HCEC 1CT (cell line): ENCODE results near the gene EIF3CL.
"Not testable (repeated sequence)": the region's sequence is repeated elsewhere in the genome, so short reads cannot be mapped to it uniquely, and the experiment has no call there.

Source experiments
- DNase-seq: peaks from one replicate; pipeline ENCODE4 v3.0.0-alpha.2; 2017

Gene EIF3CL

DNA sequence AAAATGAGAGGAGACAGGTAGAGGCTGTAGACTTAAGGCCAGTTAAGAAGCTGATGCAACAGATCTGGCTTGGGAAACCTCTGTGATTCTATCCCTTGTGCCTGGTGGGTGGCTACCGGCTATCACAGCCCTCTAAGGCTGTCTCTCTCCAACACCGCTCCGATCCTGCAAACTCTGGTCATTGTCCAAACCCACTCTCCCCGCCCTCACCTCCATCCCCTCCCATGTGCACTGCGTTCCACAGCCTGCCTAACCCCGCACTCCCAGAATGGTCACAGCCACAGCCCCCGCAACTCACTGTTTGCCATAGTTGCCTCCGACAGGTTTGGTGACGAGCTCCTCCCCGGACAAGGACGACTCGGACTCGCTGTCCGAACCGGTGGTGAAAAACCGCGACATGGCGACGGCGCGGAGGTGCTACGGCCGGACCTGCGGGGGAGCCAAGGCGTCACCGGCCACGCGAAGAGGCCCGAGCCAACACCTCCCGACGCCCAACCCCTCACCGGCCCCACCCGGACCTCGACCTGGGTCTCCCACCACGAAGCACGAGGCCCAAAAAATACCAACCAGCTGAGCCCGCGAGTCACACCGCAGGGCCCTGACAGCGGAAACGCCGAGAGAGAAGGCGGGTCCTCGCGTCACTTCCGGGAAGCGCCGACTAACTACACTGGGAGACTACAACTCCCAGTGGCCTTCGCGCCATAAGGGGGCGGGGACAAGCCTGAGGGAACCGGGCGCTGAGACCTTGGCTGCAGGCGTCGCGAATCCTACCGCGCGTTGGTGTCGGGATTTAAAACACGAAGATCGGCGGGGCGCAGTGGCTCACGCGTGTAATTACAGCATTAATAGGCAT is at the start of gene EIF3CL:
EIF3CL (minus strand) TSS at position 622 of the 853 bp plus-strand sequence; CDS start at position 399, 223 bp downstream.
- not testable (repeated sequence) for DNase-seq

DNA sequence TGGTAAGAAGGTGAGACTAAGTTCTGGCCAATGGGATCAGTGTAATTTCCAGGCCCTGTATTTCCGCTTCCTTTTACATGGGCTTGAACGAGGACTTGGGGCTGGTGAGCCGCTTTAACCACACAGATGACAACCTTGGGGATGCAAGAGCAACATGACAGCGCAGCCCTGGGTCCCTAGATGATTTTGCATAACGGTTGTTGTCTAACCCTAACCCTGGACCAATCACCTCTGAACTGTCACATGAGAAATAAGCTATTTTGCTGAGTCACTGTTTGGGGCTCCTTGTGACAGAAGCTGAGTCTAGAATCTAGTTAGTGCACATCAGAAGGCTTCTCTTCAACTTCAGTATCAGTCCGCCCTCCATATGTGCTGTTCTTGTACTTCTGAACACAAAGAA is 43.4 kb upstream of the EIF3CL start:
- not testable (repeated sequence) for DNase-seq

DNA sequence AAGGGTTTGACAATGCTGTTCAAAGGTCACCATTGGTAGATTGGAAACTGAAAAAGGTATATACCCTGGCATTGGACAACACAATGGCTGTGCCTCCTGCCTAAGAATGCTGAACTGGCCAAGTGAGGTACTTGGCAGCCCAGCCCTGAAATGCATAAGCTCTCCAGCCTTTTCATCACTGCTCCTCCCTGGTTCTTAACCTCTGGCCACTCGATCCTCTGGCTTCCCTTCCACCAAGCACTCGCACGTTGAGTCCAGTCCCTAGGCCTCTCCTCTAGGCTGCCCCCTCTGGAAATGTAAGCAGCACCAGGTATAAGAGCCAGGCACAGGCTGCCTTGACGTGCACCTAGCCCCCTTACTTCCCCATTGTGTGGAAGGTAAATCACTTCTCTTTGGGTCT is 42.7 kb upstream of the EIF3CL start:
- DNase-seq = not testable (repeated sequence)

- not testable (repeated sequence) for DNase-seq
Measured at GRCh38 chr16:28443943-28444342, 40.3 kb upstream of the EIF3CL start.

DNA sequence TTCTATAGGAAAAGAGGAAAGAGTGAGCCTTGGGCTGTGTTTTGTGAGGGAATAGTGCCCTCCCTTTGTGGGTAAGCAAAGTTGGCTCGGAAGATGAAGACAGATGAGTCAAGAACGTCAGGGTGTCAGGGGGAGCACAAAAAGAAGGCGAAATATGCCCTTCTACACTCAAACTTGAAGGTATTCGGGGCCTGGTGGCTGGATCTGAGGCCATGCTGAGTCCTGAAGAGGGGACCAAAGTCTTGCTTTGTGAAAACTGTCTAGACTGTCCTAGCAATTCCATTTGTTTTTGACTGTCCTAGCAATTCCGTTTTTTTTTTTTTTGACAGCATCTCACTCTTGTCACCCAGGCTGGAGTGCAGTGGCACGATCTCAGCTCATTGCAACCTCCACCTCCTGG is 35.3 kb upstream of the EIF3CL start:
- not testable (repeated sequence) for DNase-seq

DNA sequence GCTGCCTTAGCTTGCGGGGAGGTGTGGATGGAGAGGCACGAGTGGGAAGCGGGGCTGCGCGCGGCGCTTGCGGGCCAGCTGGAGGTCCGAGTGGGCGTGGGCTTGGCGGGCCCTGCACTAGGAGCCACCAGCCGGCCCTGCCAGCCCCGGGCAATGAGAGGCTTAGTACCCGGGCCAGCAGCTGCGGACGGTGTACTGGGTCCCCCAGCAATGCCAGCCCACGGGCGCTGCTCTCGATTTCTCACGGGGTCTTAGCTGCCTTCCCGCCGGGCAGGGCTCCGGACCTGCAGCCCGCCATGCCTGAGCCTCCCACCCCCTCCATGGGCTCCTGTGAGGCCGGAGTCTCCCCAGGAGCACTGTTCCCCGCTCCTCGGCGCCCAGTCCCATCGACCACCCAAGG is 31.7 kb upstream of the EIF3CL start:
- DNase-seq = not testable (repeated sequence)

DNA sequence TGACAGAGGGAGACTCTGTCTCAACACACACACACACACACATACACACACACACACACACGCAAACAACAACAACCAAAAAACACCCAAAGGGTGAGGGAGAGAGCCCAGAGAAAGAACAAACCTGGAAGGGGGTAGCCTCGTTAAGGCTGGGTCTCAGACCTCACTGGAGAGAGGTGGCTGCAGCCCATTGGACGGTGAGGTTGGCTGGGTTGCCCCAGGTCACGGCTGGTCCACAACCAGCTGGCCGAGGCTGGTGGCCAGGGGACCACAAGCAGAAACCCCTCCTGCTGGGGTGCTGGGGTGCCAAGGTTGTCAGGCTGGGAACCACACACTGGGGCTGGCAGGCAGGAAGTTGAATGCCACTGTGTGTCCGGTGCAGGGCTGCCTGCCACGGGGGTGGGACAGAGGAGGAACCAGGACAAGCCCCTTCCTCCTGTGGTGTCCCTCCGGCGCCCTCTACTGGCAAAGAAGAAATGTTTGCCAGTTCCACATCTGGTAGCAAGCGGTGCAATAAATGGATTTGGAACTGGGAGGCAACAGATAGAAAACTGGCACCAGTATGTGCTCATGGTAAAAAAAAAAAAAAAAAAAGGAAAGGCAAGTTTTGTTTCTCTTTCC is 22.5 kb upstream of the EIF3CL start:
- not testable (repeated sequence) for DNase-seq

DNA sequence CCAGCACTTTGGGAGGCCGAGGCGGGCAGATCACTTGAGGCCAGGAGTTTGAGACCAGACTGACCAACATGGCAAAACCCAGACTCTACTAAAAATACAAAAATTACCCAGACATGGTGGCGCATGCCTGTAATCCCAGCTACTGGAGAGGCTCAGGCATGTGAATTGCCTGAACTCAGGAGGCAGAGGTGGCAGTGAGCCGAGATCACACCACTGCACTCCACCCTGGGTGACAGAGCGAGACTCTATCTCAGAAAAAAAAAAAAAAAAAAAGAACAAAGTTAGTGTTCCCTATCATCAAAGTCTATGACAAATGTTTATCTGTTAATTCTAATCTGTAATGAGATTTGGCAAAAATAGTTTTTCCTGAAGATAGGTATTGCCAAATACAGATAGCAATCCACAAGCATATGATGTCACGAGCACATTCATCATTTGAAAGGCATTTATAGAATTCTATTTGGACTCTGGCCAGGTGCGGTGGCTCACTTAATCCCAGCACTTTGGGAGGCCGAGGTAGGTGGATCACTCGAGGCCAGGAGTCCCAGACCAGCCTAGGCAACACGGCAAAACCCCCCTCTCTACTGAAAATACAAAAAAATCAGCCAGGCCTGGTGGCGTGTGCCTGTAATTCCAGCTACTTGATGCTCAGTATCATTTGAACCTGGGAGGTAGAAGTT is 17.6 kb upstream of the EIF3CL start:
- not testable (repeated sequence) for DNase-seq

GRCh38 chr16:28417033-28417432 is 13.4 kb upstream of the EIF3CL start:
- DNase-seq = not testable (repeated sequence)

DNA sequence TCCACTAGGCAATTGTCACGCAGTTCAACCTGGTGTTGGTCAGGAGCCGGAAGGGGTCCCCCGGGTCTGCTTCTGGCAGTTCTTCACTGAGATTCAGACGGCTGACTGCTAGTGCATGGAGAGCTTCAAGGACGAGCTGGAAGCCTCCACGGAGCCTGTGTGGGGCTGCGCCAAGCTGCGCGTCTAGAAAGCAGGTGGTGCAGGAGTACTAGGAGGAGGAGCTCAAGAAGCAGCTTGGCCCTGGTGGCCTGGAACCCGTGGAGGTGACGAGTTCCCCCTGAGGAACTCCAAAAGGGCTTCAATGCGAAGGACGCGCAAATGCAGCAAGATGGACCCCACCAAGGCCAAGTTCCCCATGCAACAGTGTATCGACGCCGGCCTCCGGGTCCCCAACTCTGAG is 10.9 kb upstream of the EIF3CL start:
- not testable (repeated sequence) for DNase-seq

GRCh38 chr16:28413585-28413984 is 9.9 kb upstream of the EIF3CL start:
- DNase-seq = not testable (repeated sequence)

DNA sequence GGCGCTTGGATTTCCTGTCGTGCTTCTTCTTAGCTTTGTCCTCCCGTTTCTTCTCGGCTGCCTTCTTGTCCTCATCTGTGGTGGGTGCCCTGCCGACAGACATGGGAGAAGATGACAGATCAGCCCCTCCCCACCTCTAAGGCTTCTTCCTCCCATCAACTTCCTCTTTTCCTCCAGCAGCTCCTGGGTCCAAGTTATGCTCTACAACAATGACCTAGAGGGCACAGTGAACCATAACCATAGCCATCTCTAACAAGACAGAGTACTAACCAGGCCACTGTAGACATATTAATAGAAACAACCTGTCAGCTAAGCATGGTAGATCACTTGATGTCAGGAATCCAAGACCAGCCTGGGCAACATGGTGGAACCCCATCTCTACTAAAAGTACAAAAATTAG is 11.6 kb downstream of the EIF3CL start:
- DNase-seq = not testable (repeated sequence)

GRCh38 chr16:28382177-28382867 is 21.3 kb downstream of the EIF3CL start:
- not testable (repeated sequence) for DNase-seq

GRCh38 chr16:28377822-28378221 is 25.8 kb downstream of the EIF3CL start:
- not testable (repeated sequence) for DNase-seq

DNA sequence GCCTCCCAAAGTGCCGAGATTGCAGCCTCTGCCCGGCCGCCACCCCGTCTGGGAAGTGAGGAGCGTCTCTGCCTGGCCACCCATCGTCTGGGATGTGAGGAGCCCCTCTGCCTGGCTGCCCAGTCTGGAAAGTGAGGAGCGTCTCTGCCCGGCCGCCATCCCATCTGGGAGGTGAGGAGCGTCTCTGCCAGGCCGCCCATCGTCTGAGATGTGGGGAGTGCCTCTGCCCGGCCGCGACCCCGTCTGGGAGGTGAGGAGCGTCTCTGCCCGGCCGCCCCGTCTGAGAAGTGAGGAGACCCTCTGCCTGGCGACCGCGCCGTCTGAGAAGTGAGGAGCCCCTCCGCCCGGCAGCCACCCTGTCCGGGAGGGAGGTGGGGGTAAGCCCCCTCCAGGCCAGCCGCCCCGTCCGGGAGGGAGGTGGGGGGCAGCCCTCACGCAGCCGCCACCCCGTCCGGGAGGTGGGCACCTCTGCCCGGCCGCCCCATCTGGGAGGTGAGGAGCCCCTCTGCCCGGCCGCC is 26.5 kb downstream of the EIF3CL start:
- DNase-seq = not testable (repeated sequence)

GRCh38 chr16:28375115-28375514 is 28.5 kb downstream of the EIF3CL start:
- DNase-seq = not testable (repeated sequence)

DNA sequence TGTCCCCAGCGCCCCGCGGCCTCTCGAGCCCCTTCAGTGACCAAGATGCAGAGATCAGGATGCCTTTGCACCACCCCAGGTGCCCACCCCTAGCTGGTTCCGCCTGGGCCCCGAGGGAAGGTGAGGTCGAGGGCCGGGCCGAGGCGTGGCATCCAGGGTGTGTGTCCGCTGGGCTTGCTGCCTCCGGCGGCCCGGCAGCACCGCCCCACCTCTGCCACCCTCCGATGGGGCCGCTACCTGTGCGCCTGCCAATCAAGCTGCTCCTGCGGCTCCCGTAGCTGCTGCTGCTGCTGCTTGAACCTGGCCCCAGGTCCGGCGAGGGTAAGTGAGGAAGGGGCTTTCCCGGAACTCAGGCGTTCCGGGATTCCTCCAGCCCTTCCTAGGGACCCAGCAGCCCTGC is 29.4 kb downstream of the EIF3CL start:
- not testable (repeated sequence) for DNase-seq

- DNase-seq = not testable (repeated sequence)
Measured at GRCh38 chr16:28367926-28368325, 35.7 kb downstream of the EIF3CL start.

DNA sequence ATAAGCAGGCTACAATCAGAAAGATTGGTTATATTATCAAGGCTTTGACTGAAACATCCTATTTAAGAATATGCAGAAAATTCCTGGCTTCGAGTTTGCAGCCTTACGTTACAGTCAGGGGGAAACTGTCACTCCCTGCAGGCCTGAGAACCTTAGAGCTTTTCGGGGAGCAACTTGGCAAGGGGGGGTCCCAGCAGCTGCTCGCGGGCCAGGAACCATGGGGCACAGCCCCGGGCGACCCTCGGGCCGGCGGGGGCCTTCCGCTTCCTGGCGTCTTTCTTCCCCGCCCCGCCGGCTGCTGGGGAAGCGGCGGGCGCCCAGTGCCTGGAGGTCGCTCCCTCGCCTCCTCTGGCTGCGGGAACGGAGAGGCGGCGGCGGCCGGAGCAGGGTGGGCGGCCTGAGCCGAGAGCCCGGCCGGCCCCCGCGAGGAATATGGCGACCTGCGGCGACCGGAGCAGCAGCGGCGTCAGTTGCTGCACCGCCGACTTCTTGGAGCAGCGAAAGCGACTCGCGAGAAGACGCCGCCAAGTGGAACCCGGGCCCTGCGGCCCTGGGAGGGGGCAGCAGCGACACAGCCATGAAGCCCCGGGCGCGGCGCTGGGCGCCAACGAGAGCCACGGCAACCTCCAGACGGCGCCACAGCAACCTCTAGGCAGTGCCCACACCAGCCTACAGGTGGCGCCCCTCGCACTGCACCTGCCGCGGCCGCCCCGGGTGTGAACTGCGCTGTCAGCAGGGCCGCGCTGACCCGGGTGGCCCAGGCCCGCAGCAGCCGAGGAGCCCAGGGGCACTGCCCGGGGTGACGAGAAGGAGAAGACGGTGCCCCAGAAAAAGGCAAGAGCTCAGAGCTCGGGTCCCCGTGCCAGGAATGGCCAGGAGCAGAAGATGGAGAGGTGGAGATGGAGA is 39.1 kb downstream of the EIF3CL start:
- not testable (repeated sequence) for DNase-seq

DNA sequence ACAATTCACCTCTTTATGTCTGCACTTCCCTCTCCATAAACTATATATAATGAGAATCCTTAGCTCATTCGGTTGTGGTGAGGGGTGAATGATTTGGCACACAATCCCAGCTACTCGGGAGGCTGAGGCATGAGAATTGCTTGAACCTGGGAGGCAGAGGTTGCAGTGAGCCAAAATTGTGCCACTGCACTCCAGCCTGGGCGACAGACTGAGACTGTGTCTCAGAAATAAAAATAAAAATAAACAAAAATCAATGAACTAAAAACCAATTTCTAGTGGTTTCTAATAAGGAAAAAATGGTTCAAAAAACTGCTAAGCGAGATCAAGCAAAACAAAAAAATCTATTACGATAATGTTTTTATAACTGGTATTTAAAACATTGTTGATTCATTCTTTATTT is 40.2 kb downstream of the EIF3CL start, which contains the start of gene NPIPB6:
NPIPB6 (minus strand) TSS at position 101 of the 400 bp plus-strand sequence. CDS start 686 bp downstream, outside the sequence.
- not testable (repeated sequence) for DNase-seq

GRCh38 chr16:28362600-28362999 is 41.0 kb downstream of the EIF3CL start:
- not testable (repeated sequence) for DNase-seq
